ENCODE results near the gene EEF1G. TPM values are rescaled to one million over a fixed set of nuclear protein-coding genes. Genes with fewer than 3 reads are reported as not detected.
A peak's percentile ranks its signal among the peaks of the same experiment; 100 is the strongest.
"Not testable (repeated sequence)": the region's sequence is repeated elsewhere in the genome, so short reads cannot be mapped to it uniquely, and the experiment has no call there.

Gene EEF1G
- total and polyA plus RNA-seq, 2 of the 13 experiments (the other 11 are each of a cell fraction or from before 2014, with no cell fraction given) = 1,787 to 2,144 TPM

DNA sequence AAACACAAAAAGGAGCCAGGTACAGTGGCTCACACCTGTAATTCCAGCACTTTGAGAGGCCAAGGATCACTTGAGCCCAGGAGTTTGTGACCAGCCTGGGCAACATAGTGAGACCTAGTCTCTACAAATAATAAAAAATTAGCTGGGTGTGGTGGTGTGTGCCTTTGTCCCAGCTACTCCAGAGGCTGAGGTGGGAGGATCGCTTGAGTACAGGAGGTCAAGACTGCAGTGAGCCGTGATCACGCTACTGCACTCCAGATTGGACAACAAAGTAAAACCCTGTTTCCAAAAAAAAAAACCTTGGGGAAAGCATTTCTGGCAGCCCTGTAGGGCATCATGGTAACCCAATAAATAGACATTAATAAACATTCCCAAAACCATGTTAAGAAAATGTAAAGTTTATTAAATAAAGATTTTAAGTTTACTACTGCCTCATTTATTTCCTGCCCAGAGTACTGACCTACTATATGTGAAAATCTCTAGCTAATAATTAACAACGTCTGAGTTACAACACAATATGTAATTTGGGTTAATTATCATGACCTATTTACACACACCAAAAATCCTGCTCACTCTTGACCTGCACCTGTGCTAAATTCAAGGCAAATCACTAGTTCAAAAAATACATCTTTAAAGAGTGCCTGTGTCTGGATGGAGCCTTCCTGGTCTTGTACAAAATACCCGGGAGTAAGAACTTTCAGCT is 8.4 kb downstream of the EEF1G start:
- no peak for DNase-seq (ENCODE audit: low spot score)
- FAIRE-seq = no peak
- H2AFZ ChIP-seq (ENCODE audit: low read length) = no peak overlapping the region
- peaks cover 21% of the 10 kb centered on the region for H4K20me1 ChIP-seq (ENCODE audit: insufficient read depth, low read length)
- 68% methylated on average over 5 of the region's 5 CpGs for WGBS (ENCODE audit: low lambda C conversion rate)
- no peaks in the 10 kb centered on the region for H3K9me3 ChIP-seq (ENCODE audit: low read length)
- no TSS peak for BruUV-seq (replicated peaks)
- no peak overlapping the region for H3K4me2 ChIP-seq (ENCODE audit: low read depth, low read length)
- H3K27me3 ChIP-seq (ENCODE audit: control insufficient read depth in 1 of 2, insufficient read depth in 2 of 2, low read length in 2 of 2) = no peaks in the 10 kb centered on the region
- intact Hi-C loops (cut with micrococcal nuclease; ENCODE audit: unreplicated experiment) (no loop called here), in situ Hi-C loops (cut with HindIII; ENCODE audit: extremely low pct_ligation_motif_present, low pct_unique_long_range_greater_than_20kb) (no loop called here)
- peaks cover 83% of the 10 kb centered on the region for H3K4me1 ChIP-seq (ENCODE audit: insufficient read depth, low read length)
- no peak overlapping the region for H3K27ac ChIP-seq (ENCODE audit: extremely low read length, insufficient read depth, low read length)
- no peak; the same call in 2 of the 3 replicates for ATAC-seq
- CTCF ChIA-PET (ENCODE audit: low intra/inter-chr PET ratio, low total read pairs) = no interaction called here
- H3K9ac ChIP-seq (ENCODE audit: insufficient read depth, low read depth, low read length) = no peak overlapping the region
- H3K79me2 ChIP-seq (ENCODE audit: insufficient read depth, low read length) = peaks cover 33% of the 10 kb centered on the region
- POLR2A ChIA-PET = interaction anchor here (1.6 to 2.2 kb wide), 2 partner anchors 9 to 26 kb away, joined by 15 to 18 read pairs; partner anchors contain the start of genes EEF1G and TUT1
- H3K4me3 ChIP-seq (replicated peaks in 1 of 3; ENCODE audit: insufficient read depth in 1 of 3, low read depth in 2 of 3, low read length in 3 of 3) = no peak overlapping the region
- TF ChIP-seq, protein P1, sequence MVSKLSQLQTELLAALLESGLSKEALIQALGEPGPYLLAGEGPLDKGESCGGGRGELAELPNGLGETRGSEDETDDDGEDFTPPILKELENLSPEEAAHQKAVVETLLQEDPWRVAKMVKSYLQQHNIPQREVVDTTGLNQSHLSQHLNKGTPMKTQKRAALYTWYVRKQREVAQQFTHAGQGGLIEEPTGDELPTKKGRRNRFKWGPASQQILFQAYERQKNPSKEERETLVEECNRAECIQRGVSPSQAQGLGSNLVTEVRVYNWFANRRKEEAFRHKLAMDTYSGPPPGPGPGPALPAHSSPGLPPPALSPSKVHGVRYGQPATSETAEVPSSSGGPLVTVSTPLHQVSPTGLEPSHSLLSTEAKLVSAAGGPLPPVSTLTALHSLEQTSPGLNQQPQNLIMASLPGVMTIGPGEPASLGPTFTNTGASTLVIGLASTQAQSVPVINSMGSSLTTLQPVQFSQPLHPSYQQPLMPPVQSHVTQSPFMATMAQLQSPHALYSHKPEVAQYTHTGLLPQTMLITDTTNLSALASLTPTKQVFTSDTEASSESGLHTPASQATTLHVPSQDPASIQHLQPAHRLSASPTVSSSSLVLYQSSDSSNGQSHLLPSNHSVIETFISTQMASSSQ (IDR thresholded peaks at IDR 0.05; ENCODE audit: low read depth) = peak; percentile 67
- TF ChIP-seq, protein P1 (CRISPR knock-in tag; IDR thresholded peaks at IDR 0.05; ENCODE audit: borderline replicate concordance) = no peak
- TF ChIP-seq ZNF629 (CRISPR knock-in tag; conservative IDR thresholded peaks at IDR 0.05) = no peak
- TF ChIP-seq, protein P2, sequence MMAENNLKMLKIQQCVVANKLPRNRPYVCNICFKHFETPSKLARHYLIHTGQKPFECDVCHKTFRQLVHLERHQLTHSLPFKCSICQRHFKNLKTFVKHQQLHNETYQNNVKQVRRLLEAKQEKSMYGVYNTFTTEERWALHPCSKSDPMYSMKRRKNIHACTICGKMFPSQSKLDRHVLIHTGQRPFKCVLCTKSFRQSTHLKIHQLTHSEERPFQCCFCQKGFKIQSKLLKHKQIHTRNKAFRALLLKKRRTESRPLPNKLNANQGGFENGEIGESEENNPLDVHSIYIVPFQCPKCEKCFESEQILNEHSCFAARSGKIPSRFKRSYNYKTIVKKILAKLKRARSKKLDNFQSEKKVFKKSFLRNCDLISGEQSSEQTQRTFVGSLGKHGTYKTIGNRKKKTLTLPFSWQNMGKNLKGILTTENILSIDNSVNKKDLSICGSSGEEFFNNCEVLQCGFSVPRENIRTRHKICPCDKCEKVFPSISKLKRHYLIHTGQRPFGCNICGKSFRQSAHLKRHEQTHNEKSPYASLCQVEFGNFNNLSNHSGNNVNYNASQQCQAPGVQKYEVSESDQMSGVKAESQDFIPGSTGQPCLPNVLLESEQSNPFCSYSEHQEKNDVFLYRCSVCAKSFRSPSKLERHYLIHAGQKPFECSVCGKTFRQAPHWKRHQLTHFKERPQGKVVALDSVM (CRISPR knock-in tag; IDR thresholded peaks at IDR 0.05) = peak; percentile 48; the same call in 1 of the 2 replicates
- H3K36me3 ChIP-seq (replicated peaks in 1 of 2; ENCODE audit: control insufficient read depth in 1 of 2, insufficient read depth in 2 of 2, low read length in 2 of 2) = peaks cover 8 to 73% of the 10 kb centered on the region in 2 experiments

DNA sequence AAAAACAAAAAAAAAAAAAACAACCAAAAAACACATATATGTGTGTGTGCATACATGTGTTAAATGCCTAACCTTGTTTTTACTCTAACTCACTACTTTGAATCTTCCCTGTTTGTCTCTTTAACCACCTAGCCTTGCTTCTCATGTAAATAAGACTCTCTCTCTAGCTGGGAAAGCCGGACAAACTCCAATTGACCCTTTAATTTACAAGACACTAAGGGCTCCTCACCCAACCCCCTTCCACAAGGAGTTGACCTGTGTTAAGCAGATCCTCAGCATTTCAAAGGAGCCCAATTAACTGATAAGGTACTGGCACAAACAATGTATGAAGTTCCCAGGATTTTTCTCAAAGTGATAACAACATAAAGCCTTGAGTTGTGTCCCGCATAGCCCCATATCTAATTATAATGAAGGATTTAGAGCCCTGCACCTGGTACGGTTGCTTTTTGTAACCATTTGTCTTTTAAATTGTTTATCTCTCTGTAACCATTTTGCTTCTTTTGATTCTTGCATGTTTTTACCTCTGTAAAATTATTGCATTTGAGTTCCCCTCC is 11.9 kb downstream of the EEF1G start:
- H3K27ac ChIP-seq (ENCODE audit: extremely low read length, insufficient read depth, low read length); H3K4me3 ChIP-seq (replicated peaks in 1 of 3; ENCODE audit: insufficient read depth in 1 of 3, low read depth in 2 of 3, low read length in 3 of 3); H3K9me3 ChIP-seq (ENCODE audit: low read length); ATAC-seq; H3K9ac ChIP-seq (ENCODE audit: insufficient read depth, low read depth, low read length); H2AFZ ChIP-seq (ENCODE audit: low read length); H3K27me3 ChIP-seq (ENCODE audit: control insufficient read depth in 1 of 2, insufficient read depth in 2 of 2, low read length in 2 of 2); in situ Hi-C loops (cut with HindIII; ENCODE audit: extremely low pct_ligation_motif_present, low pct_unique_long_range_greater_than_20kb); H3K4me2 ChIP-seq (ENCODE audit: low read depth, low read length); BruUV-seq (replicated peaks); FAIRE-seq; DNase-seq (ENCODE audit: low spot score): not testable (repeated sequence)
- POLR2A ChIA-PET = interaction anchor here (0.7 to 2.3 kb wide), 7 partner anchors 12 to 279 kb away, joined by 3 to 22 read pairs (median 5); partner anchors contain the start of genes C11orf98, CSKMT and EEF1G
- Histone ChIP-seq H3K36me3 (replicated peaks in 1 of 2; ENCODE audit: control insufficient read depth in 1 of 2, insufficient read depth in 2 of 2, low read length in 2 of 2) (peaks cover 10 to 77% of the 10 kb centered on the region in 2 experiments), H3K4me1 (ENCODE audit: insufficient read depth, low read length) (peaks cover 71% of the 10 kb centered on the region), H4K20me1 (ENCODE audit: insufficient read depth, low read length) (peaks cover 22% of the 10 kb centered on the region), H3K79me2 (ENCODE audit: insufficient read depth, low read length) (peaks cover 17% of the 10 kb centered on the region)
- 98% methylated on average over 3 of the region's 3 CpGs for WGBS (ENCODE audit: low lambda C conversion rate)
- intact Hi-C loops (cut with micrococcal nuclease; ENCODE audit: unreplicated experiment) = loop anchor here (2.0 kb wide), 2 partner anchors 19 to 167 kb away; no protein-coding TSS in a partner anchor
- CTCF ChIA-PET (ENCODE audit: low intra/inter-chr PET ratio, low total read pairs) = interaction anchor here (0.6 to 2.9 kb wide), 3 partner anchors 48 to 167 kb away, joined by 3 to 32 read pairs (median 19); no protein-coding TSS in a partner anchor

Measured in HepG2 (cell line).